GM18505 (cell line): ENCODE results near the gene MTCH2.
"Not testable (repeated sequence)": the region's sequence is repeated elsewhere in the genome, so short reads cannot be mapped to it uniquely, and the experiment has no call there.

Experiments
- ATAC-seq: cut with Tn5 transposase; IDR thresholded peaks from one replicate; pipeline ENCODE4 v1.9.1; 2021; ENCODE audit not compliant: unreplicated experiment
- POLR2A ChIP-seq: IDR thresholded peaks from 4 replicates; pipeline ENCODE4 v1.6.1; 2011; ENCODE audit warnings: borderline replicate concordance; ENCODE audit not compliant: insufficient read depth, insufficient read length; ENCODE audit errors: extremely low read depth

Gene MTCH2

GRCh38 chr11:47659276-47659675 lies 16.9 kb upstream of the MTCH2 start:
- no peak for TF ChIP-seq POLR2A
- no peak for ATAC-seq

GRCh38 chr11:47656260-47656885 lies 14.0 kb upstream of the MTCH2 start:
- no peak for TF ChIP-seq POLR2A
- no peak for ATAC-seq

- no peak for TF ChIP-seq POLR2A
- no peak for ATAC-seq
Observed at GRCh38 chr11:47651818-47652469, 9.6 kb upstream of the MTCH2 start.

- no peak for TF ChIP-seq POLR2A
- ATAC-seq = no peak
Observed at GRCh38 chr11:47649276-47649675, 6.9 kb upstream of the MTCH2 start.

GRCh38 chr11:47646019-47646418 lies 3.7 kb upstream of the MTCH2 start:
- TF ChIP-seq POLR2A = no peak
- ATAC-seq = no peak

GRCh38 chr11:47645500-47645899 lies 3.1 kb upstream of the MTCH2 start:
- TF ChIP-seq POLR2A = no peak
- no peak for ATAC-seq

GRCh38 chr11:47641600-47642098 lies 710 bp downstream of the MTCH2 start:
- ATAC-seq = no peak
- TF ChIP-seq POLR2A = no peak

- ATAC-seq = not testable (repeated sequence)
Observed at GRCh38 chr11:47640506-47640905, 1.9 kb downstream of the MTCH2 start.

GRCh38 chr11:47636331-47636730 lies 6.0 kb downstream of the MTCH2 start:
- ATAC-seq = not testable (repeated sequence)

GRCh38 chr11:47631473-47631872 lies 10.9 kb downstream of the MTCH2 start:
- no peak for TF ChIP-seq POLR2A
- no peak for ATAC-seq

- ATAC-seq = no peak
Observed at GRCh38 chr11:47628026-47628425, 14.3 kb downstream of the MTCH2 start.

GRCh38 chr11:47626234-47626633 lies 16.1 kb downstream of the MTCH2 start:
- ATAC-seq = no peak
- no peak for TF ChIP-seq POLR2A

More at GRCh38 chr11:47628026-47628425, 14.3 kb downstream of the MTCH2 start:
- no peak for TF ChIP-seq POLR2A

- no peak for ATAC-seq
Observed at GRCh38 chr11:47620836-47621378, 21.5 kb downstream of the MTCH2 start.

GRCh38 chr11:47617417-47617809 lies 24.9 kb downstream of the MTCH2 start:
- no peak for TF ChIP-seq POLR2A
- ATAC-seq = no peak

More at GRCh38 chr11:47620836-47621378, 21.5 kb downstream of the MTCH2 start:
- no peak for TF ChIP-seq POLR2A
